ENCODE data around the gene GET4.

Gene GET4

GRCh38 chr7:901388-902154 is 25.2 kb downstream of the GET4 start:
- peak; percentile 87 for DNase-seq

- no peak for DNase-seq
Observed at GRCh38 chr7:902996-903395, 26.6 kb downstream of the GET4 start.

GRCh38 chr7:903921-904755 is 27.8 kb downstream of the GET4 start:
- no peak for DNase-seq

- no peak for DNase-seq
Observed at GRCh38 chr7:904847-905246, 28.5 kb downstream of the GET4 start.

- no peak for DNase-seq
Observed at GRCh38 chr7:906776-907157, 30.4 kb downstream of the GET4 start.

GRCh38 chr7:907158-907980 is 31.0 kb downstream of the GET4 start:
- DNase-seq = no peak

DNA sequence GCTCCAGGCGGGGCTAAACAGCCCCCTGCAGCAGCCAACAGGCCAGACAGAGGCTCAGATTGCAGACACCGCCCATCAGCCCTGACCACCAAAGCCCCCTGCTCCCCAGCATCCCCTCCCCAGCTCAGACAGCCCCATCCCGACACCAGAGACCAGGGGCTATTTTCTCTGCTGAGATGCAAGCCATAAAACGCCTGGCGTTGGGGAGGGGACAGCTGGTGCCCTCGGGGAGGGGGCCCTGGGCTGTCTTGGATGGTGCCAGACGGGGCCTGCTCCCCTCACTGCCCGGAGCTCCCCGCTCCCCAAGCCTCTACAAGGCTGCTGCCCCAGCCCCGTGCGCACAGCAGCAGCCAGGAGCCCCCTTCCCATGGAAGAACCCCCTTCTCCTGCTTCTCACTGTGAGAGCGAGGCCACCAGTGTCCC is 31.8 kb downstream of the GET4 start:
- DNase-seq = no peak

GRCh38 chr7:908591-909357 is 32.4 kb downstream of the GET4 start:
- DNase-seq = peak; percentile 49

DNA sequence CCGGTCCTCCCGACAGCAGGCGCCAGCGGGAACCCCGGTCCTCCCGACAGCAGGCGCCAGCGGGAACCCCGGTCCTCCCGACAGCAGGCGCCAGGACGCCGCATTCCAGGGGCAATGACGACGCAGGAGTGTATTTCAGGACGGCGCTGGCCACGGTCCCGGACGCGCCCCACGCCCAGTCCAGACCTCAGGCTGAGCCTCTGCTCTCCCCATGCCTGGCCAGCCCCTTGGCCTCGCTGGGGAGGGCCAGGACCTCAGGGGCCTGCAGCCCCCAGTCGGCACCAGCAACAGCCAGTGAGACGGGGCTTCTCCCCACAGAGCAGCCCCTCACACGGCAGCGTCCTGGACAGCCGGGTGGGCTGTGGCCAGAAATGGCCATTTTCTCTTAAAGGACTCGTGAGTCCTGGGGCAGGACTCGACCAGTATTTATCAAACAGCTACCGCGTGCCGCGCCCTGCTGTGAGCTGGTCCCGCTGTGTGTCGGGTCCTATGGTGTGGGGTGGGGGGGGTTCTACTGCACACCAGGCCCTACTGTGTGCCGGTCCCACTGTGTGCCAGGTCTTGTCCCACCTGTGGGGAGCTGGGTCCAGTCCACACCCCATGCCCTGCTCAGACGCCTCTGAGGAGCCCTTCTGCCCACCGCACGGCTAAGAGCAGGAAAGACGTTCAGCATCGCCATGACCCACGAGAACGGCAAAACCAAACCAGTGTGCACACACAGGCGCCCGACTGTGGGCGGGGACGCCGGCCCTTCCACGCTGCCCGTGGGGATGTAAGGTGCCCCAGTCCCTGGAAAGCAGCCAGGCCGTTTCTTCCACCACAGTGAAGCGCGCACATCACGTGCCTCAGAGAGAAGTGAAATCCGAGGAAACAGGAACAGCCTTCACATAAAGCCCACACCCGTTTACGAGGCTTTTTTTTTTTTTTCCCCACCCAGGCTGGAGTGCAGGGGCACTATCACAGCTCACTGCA is 33.3 kb downstream of the GET4 start:
- peak; percentile 95 for DNase-seq

GRCh38 chr7:910441-910861 is 34.1 kb downstream of the GET4 start:
- DNase-seq = no peak

- no peak for DNase-seq
Observed at GRCh38 chr7:910931-911431, 34.6 kb downstream of the GET4 start.

- DNase-seq = no peak
Observed at GRCh38 chr7:911791-912480, 35.6 kb downstream of the GET4 start.

DNA sequence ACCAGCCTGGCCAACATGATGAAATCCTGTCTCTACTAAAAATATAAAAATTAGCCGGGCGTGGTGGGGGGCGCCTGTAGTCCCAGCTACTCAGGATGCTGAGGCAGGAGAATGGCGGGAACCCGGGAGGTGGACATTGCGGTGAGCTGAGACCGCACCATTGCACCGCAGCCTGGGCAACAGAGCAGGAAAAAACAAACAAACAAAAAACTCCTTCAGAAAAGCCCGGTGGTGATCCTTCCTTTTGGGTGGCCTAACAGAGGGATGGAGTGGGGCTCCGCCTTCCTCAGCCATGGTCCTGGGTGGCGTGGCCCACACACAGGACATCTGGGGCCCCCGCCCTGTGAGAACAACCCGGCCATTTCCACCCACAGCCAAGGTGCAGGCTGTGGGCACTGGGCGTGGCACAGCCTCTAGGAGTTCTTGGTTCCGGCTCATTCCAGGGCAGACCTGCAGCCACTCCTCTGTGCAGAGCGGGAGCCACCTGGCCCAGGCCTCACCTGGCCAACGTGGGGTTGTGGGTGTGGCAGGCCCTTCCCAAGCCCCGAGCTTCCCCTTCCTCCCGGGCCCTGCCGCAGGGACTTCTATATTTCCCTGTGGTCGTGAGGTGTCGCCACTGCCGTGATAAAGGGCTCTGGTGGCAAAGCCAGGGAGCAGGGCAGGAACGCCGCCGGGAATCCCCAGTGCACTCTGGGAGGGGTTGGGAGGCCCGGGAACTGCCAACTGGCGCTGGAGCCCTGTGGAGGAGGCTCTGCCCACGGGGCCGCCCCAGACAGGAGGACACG is 37.6 kb downstream of the GET4 start:
- no peak for DNase-seq

DNA sequence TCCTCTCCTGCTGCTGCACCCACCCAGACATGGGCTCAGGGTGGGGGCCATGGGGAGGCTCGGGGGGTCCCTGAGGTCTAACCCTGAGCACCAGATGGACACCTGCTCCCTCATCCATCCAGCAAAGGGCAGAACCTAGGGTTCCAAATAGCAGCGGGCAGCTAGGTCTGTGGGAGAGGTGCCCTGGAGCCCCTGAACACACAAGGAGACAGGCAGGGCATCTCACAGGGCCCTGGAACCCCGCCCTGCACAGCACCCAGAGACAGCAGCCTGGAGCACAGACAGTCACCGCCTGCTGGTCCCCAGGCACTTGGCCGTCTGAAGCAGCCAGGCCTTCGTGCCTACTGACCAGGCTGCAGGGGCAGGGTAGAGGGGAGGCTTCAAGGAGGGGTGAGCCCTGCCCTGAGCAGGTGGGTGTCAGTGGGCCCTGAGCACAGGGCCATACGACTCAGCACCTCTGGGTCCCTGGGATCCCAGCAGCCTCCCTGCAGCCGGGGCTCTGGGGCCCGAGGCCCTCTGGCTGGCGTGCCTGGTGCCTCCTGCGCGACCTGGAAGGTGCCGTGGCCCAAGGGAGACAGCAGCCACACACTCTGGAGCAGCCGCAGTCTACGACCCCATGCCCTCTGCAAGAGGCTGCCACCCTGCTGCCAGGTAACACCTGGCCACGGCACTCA is 38.3 kb downstream of the GET4 start:
- no peak for DNase-seq

- no peak for DNase-seq
Observed at GRCh38 chr7:915291-916218, 39.2 kb downstream of the GET4 start.

DNA sequence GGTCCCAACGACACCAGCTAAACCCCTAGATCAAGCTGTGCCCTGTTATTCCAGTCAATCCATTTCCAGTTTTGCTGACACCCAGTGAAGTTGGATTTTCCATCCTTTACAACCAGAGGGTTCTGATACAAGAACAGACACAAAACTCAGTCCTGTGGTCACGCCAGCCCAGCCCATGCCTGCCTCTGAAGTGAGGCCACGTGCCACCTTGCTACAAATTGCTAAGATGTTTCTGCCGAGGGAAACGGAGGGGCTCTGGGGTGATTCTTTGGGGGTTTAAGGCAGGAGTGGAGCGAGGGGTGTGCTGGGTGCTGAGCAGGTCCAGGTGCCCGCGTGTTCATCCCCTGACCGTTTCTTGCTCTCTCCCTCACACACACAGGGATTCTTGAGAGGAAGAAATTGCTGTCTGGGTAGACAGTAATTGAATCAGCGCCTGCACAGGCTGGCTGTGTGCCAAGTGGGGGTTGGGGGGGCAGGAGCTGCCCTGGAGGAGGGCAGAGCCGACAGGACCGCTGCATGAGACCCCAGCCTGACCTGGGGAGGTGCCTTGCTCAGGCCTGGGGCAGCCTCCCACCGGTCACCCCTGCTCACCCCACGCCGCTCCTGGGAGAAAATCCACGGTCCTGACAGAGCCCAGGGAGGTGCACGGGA is 40.1 kb downstream of the GET4 start:
- DNase-seq = no peak

Measured in inflammatory macrophage treated with lipopolysaccharide for 4 hours (primary cell).